NCI-H187 treated with DMSO at 0.1 percent for 48 hours (cell line): Measurements from ENCODE around the gene TOM1.

Experiments
- DNase-seq: peaks from one replicate; lab custom pipeline; 2025; lab: John Stamatoyannopoulos, UW

Gene TOM1

GRCh38 chr22:35324067-35324466, 24.4 kb downstream of the TOM1 start:
- DNase-seq, result no peak

GRCh38 chr22:35324762-35325161, 25.1 kb downstream of the TOM1 start:
- DNase-seq, result no peak

GRCh38 chr22:35325209-35325608, 25.5 kb downstream of the TOM1 start:
- no peak for DNase-seq

GRCh38 chr22:35326854-35327562, 27.3 kb downstream of the TOM1 start:
- no peak for DNase-seq

- no peak for DNase-seq
Observed at GRCh38 chr22:35327690-35328471, 28.2 kb downstream of the TOM1 start.

- no peak for DNase-seq
Observed at GRCh38 chr22:35328472-35328885, 28.8 kb downstream of the TOM1 start.

GRCh38 chr22:35329114-35329847, 29.6 kb downstream of the TOM1 start:
- DNase-seq, result no peak

GRCh38 chr22:35330258-35330861, 30.7 kb downstream of the TOM1 start:
- DNase-seq, result no peak

- no peak for DNase-seq
Observed at GRCh38 chr22:35332278-35332677, 32.6 kb downstream of the TOM1 start.

- no peak for DNase-seq
Observed at GRCh38 chr22:35333220-35333619, 33.5 kb downstream of the TOM1 start.

- no peak for DNase-seq
Observed at GRCh38 chr22:35334004-35334403, 34.3 kb downstream of the TOM1 start.

- no peak for DNase-seq
Observed at GRCh38 chr22:35335468-35335867, 35.8 kb downstream of the TOM1 start.

- DNase-seq, result no peak
Observed at GRCh38 chr22:35335936-35336781, 36.5 kb downstream of the TOM1 start.

- DNase-seq, result no peak
Observed at GRCh38 chr22:35337932-35338331, 38.2 kb downstream of the TOM1 start.

GRCh38 chr22:35341090-35341874, 41.6 kb downstream of the TOM1 start:
- DNase-seq, result no peak

- DNase-seq, result no peak
Observed at GRCh38 chr22:35342390-35342789, 42.7 kb downstream of the TOM1 start.

GRCh38 chr22:35343664-35344550, 44.2 kb downstream of the TOM1 start:
- no peak for DNase-seq

GRCh38 chr22:35344956-35345690, 45.4 kb downstream of the TOM1 start:
- no peak for DNase-seq
